GM12891 (cell line): ENCODE data around the gene GOLGA2.

Experiments
- POLR2A ChIP-seq: IDR thresholded peaks from 2 replicates; pipeline ENCODE4 v1.6.1; 2011; ENCODE audit warnings: low read depth, low read length, control low read depth
- POLR2AphosphoS5 ChIP-seq: IDR thresholded peaks from 2 replicates; pipeline ENCODE4 v1.6.1; 2011; ENCODE audit warnings: low read depth, low read length, control low read depth
- SPI1 ChIP-seq: IDR thresholded peaks from 2 replicates; pipeline ENCODE4 v1.6.1; 2011; ENCODE audit warnings: low read depth, low read length, control low read depth
- TAF1 ChIP-seq: IDR thresholded peaks from 2 replicates; pipeline ENCODE4 v1.6.1; 2011; ENCODE audit warnings: low read depth, low read length, control low read depth

DNA sequence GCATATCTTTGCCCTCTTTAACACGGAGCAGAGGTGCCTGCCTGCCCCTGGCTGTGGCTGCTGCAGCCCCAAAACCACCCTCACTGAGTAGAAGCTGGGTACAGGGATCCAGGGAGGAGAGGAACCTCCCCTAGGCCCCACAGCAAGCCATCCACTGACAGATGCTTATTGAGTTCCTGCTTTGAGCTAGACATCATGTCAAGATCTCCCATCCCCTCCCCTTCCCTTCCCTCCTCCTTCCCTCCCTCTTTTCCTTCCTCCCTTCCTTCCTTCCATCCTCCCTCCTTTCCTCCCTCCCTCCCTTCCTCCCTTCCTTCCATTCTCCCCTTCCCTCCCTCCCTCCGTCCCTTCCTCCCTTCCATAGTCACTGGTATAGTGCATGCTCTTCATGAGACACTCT lies 29.3 kb downstream of the GOLGA2 start:
- TF ChIP-seq TAF1 (no peak), POLR2AphosphoS5 (no peak), POLR2A (no peak), SPI1 (no peak)
